Cardiac muscle cell (in vitro differentiated cells and primary cell): Measurements from ENCODE around the gene MAP3K5. TPM values are rescaled to one million over a fixed set of nuclear protein-coding genes. Genes with fewer than 3 reads are reported as not detected.

Experiments used
- DNase-seq, 2 donors: peaks; one replicate each; pipeline versions ENCODE4 v3.0.0 to v3.0.0-alpha.2; 2010 to 2017; ENCODE audit warnings: low read depth in 1 of 2, low spot score in 1 of 2
- H3K27ac ChIP-seq: fragments of 200-600 bp; sonication (generic); 2 replicates; pipeline ENCODE4 v1.5.1; 2016
- H3K27me3 ChIP-seq: fragments of 200-600 bp; sonication (generic); 2 replicates; pipeline ENCODE4 v1.6.0; 2016; ENCODE audit warnings: control low read depth
- H3K36me3 ChIP-seq: fragments of 200-600 bp; sonication (generic); 2 replicates; pipeline ENCODE4 v1.5.1; 2016; ENCODE audit warnings: control low read depth
- H3K4me1 ChIP-seq: fragments of 200-600 bp; sonication (generic); 2 replicates; pipeline ENCODE4 v1.8.1; 2017; ENCODE audit warnings: low read depth, mild to moderate bottlenecking, mixed run types
- H3K4me3 ChIP-seq: fragments of 200-600 bp; sonication (generic); 2 replicates; pipeline ENCODE4 v1.5.1; 2016; ENCODE audit warnings: mild to moderate bottlenecking
- H3K9me3 ChIP-seq: fragments of 200-600 bp; sonication (generic); 2 replicates; pipeline ENCODE4 v1.5.1; 2017; ENCODE audit warnings: low read depth, mild to moderate bottlenecking, control low read depth
- polyA plus RNA-seq: library from polyadenylated mRNA; unstranded; fragments of >200 nt; fragmentation: Nextera tagmentation; extraction: Ambion mirVana; gene quantifications from 2 replicates; pipeline ENCODE4 v1.2.1, GENCODE V29; 2016
- total RNA-seq: library from RNA; depleted of rRNA; stranded (reverse); fragments of >200 nt; gene quantifications from 2 replicates; pipeline ENCODE4 v1.2.3, GENCODE V29; 2016
- TF ChIP-seq, protein P1 (sequence below): IDR thresholded peaks from 2 replicates; pipeline ENCODE4 v1.5.1; 2012; ENCODE audit warnings: low read depth, mild to moderate bottlenecking, low read length

MAP3K5 gene
- total and polyA plus RNA-seq, 2 experiments from 2014 or later: 2.8 to 3.0 TPM

GRCh38 chr6:136522636-136523035 is 269.6 kb downstream of the MAP3K5 start:
- H3K4me1 ChIP-seq: no peaks in the 10 kb centered on the region
- no peaks in the 10 kb centered on the region for H3K9me3 ChIP-seq
- H3K36me3 ChIP-seq: no peaks in the 10 kb centered on the region
- no peak overlapping the region for H3K4me3 ChIP-seq
- no peak overlapping the region for H3K27ac ChIP-seq
- TF ChIP-seq, protein P1, sequence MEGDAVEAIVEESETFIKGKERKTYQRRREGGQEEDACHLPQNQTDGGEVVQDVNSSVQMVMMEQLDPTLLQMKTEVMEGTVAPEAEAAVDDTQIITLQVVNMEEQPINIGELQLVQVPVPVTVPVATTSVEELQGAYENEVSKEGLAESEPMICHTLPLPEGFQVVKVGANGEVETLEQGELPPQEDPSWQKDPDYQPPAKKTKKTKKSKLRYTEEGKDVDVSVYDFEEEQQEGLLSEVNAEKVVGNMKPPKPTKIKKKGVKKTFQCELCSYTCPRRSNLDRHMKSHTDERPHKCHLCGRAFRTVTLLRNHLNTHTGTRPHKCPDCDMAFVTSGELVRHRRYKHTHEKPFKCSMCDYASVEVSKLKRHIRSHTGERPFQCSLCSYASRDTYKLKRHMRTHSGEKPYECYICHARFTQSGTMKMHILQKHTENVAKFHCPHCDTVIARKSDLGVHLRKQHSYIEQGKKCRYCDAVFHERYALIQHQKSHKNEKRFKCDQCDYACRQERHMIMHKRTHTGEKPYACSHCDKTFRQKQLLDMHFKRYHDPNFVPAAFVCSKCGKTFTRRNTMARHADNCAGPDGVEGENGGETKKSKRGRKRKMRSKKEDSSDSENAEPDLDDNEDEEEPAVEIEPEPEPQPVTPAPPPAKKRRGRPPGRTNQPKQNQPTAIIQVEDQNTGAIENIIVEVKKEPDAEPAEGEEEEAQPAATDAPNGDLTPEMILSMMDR: no peak
- no peaks in the 10 kb centered on the region for H3K27me3 ChIP-seq
- DNase-seq: no peak

DNA sequence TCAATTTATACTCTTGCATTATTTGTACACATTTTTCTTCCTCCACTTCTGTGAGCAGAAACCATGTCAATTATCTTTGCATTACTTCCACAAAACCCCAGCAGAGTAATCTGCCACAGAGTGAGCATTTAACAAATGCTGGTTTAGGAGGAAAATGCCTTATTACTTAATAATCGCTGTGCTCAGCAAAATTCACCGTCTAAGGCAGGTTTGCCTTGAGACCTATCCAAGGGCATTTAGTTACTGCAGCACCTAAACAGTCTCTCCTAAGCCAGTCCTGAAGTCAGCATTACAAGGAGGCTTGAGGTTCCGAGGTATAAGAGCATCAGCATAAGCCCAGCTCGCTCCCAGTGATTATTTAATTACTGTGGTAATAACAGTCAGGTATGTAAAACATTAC is 270.4 kb downstream of the MAP3K5 start:
- no peak for DNase-seq
- Histone ChIP-seq H3K27me3 (no peaks in the 10 kb centered on the region), H3K4me3 (no peak overlapping the region), H3K9me3 (no peaks in the 10 kb centered on the region), H3K36me3 (no peaks in the 10 kb centered on the region), H3K4me1 (no peaks in the 10 kb centered on the region), H3K27ac (no peak overlapping the region)
- TF ChIP-seq, protein P1: no peak

GRCh38 chr6:136521427-136521826 is 270.9 kb downstream of the MAP3K5 start:
- no peak for DNase-seq
- H3K4me1 ChIP-seq: no peaks in the 10 kb centered on the region
- no peak overlapping the region for H3K27ac ChIP-seq
- H3K36me3 ChIP-seq: no peaks in the 10 kb centered on the region
- no peak overlapping the region for H3K4me3 ChIP-seq
- TF ChIP-seq, protein P1: no peak
- no peaks in the 10 kb centered on the region for H3K9me3 ChIP-seq
- no peaks in the 10 kb centered on the region for H3K27me3 ChIP-seq

DNA sequence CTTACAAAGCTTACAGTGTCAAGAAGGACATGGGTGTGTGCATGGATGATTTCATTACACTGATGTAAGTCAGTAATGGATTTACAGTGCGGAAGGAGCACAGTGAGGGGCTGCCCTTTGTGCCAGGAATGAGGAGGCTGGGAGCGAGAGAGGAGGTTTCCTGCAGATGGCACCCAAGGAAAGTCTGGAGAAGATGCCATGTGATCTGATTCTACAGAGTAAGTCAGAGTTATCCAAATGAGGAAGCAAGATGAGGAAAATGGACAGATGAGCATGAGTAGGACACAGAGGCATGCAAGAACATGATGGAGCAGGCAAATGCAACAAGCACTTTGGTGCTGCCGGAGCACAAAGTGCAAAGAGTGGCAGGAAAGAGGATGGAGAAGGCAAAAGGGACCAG is 271.8 kb downstream of the MAP3K5 start:
- no peak overlapping the region for H3K27ac ChIP-seq
- DNase-seq: no peak
- no peaks in the 10 kb centered on the region for H3K4me1 ChIP-seq
- no peaks in the 10 kb centered on the region for H3K36me3 ChIP-seq
- H3K4me3 ChIP-seq: no peak overlapping the region
- TF ChIP-seq, protein P1: no peak
- H3K9me3 ChIP-seq: no peaks in the 10 kb centered on the region
- no peaks in the 10 kb centered on the region for H3K27me3 ChIP-seq

DNA sequence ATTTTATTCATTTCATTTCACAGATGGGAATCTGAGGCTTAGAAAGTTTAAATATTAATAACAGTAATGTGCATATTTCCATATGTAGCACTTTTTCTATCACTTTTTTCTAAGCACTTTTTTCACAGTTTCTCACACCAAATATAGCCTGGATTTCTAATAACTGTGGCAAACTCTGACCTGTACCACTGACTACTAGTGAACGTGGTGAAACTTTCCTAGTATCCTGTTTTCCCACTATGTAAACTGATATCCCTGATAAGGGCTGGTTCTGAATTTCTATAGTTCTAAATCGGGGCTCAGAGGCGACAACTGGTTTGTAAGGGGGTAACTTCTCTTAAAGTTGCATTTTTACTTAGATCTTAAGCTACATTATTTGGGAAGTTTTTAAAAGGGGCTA is 274.7 kb downstream of the MAP3K5 start:
- no peak for DNase-seq
- no peaks in the 10 kb centered on the region for H3K4me1 ChIP-seq
- no peaks in the 10 kb centered on the region for H3K36me3 ChIP-seq
- TF ChIP-seq, protein P1: no peak
- H3K27me3 ChIP-seq: no peaks in the 10 kb centered on the region
- H3K9me3 ChIP-seq: no peaks in the 10 kb centered on the region
- no peak overlapping the region for H3K4me3 ChIP-seq
- no peak overlapping the region for H3K27ac ChIP-seq

DNA sequence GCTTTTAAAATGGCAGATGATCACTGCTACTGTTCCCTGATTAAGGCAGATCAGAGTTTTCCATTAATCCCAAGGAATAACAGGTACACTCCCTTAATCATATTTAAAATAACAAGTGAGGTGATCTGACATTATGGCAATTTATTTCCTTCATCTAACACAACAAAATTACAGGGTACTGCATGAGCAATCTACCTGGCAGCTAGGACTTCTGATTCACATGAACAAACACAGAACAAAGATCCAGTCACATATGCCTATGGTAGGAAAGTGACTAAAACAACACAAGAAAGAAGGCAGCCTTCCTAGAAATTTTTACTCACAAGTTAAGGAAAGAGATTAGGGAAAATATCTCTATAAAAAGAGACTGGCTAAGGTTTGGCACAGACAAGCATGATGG is 275.3 kb downstream of the MAP3K5 start:
- no peaks in the 10 kb centered on the region for H3K36me3 ChIP-seq
- no peaks in the 10 kb centered on the region for H3K4me1 ChIP-seq
- H3K27ac ChIP-seq: no peak overlapping the region
- H3K4me3 ChIP-seq: no peak overlapping the region
- H3K9me3 ChIP-seq: no peaks in the 10 kb centered on the region
- DNase-seq: no peak
- TF ChIP-seq, protein P1: no peak
- H3K27me3 ChIP-seq: no peaks in the 10 kb centered on the region
